OCI-LY1 (cell line): ENCODE data around the gene PGM2L1.
"Not testable (repeated sequence)": the region's sequence is repeated elsewhere in the genome, so short reads cannot be mapped to it uniquely, and the experiment has no call there.

Source experiments
- H2AFZ ChIP-seq: fragments of 200-600 bp; sonication (generic), shearing (Covaris generic); 2 replicates; pipeline ENCODE4 v1.6.0; 2014; ENCODE audit warnings: antibody characterized with exemption, mild to moderate bottlenecking, low read length
- H3F3A ChIP-seq: fragments of 200-600 bp; sonication (generic), shearing (Covaris generic); 2 replicates; pipeline ENCODE4 v1.6.0; 2014; ENCODE audit warnings: mild to moderate bottlenecking, antibody characterized with exemption, low read length, moderate library complexity; ENCODE audit not compliant: insufficient read depth
- H3K27ac ChIP-seq: fragments of 200-600 bp; sonication (generic); 2 replicates; pipeline ENCODE4 v1.5.1; 2014; ENCODE audit warnings: low read length, mixed run types, mild to moderate bottlenecking, low read depth; ENCODE audit not compliant: poor library complexity, severe bottlenecking
- H3K27me3 ChIP-seq: fragments of 200-600 bp; sonication (generic); 2 replicates; pipeline ENCODE4 v1.6.0; 2014; ENCODE audit warnings: antibody characterized with exemption, mild to moderate bottlenecking, low read length, moderate library complexity; ENCODE audit not compliant: insufficient read depth
- H3K36me3 ChIP-seq: fragments of 200-600 bp; sonication (generic); 2 replicates; pipeline ENCODE4 v1.6.1; 2014; ENCODE audit warnings: mild to moderate bottlenecking, antibody characterized with exemption, low read length, moderate library complexity, mixed read lengths; ENCODE audit not compliant: insufficient read depth
- H3K4me1 ChIP-seq: fragments of 200-600 bp; sonication (generic); 2 replicates; pipeline ENCODE4 v1.5.1; 2014; ENCODE audit warnings: mild to moderate bottlenecking, low read length, moderate library complexity; ENCODE audit not compliant: insufficient read depth, severe bottlenecking
- H3K4me2 ChIP-seq: fragments of 200-600 bp; sonication (generic), shearing (Covaris generic); 2 replicates; pipeline ENCODE4 v1.6.1; 2014; ENCODE audit warnings: low read length
- H3K4me3 ChIP-seq: fragments of 200-600 bp; sonication (generic); 2 replicates; pipeline ENCODE4 v1.5.1; 2014; ENCODE audit warnings: low read length, low read depth, mild to moderate bottlenecking, mixed read lengths; ENCODE audit not compliant: poor library complexity, severe bottlenecking
- H3K79me2 ChIP-seq: fragments of 200-600 bp; shearing (Covaris generic); 2 replicates; pipeline ENCODE4 v1.6.1; 2016; ENCODE audit warnings: mixed run types, low read length, mixed read lengths; ENCODE audit not compliant: insufficient read depth
- H3K9ac ChIP-seq: fragments of 200-600 bp; sonication (generic), shearing (Covaris generic); 2 replicates; pipeline ENCODE4 v1.6.1; 2014; ENCODE audit warnings: mild to moderate bottlenecking, low read length, mixed read lengths
- H3K9me2 ChIP-seq: fragments of 200-600 bp; sonication (generic), shearing (Covaris generic); 2 replicates; pipeline ENCODE4 v1.6.1; 2014; ENCODE audit warnings: low read depth, mild to moderate bottlenecking, low read length, mixed read lengths
- H3K9me3 ChIP-seq: fragments of 200-600 bp; shearing (Covaris generic); 2 replicates; pipeline ENCODE4 v1.6.1; 2014; ENCODE audit warnings: low read length, mixed read lengths
- H4K20me1 ChIP-seq: fragments of 200-600 bp; sonication (generic), shearing (Covaris generic); 2 replicates; pipeline ENCODE4 v1.6.0; 2016; ENCODE audit warnings: mild to moderate bottlenecking, low read length; ENCODE audit not compliant: insufficient read depth
- EZH2 ChIP-seq: fragments of 200-600 bp; sonication (generic), shearing (Covaris generic); IDR thresholded peaks from 2 replicates; pipeline ENCODE4 v1.8.0; 2017; ENCODE audit warnings: borderline replicate concordance, mixed run types, mild to moderate bottlenecking, antibody characterized with exemption, low read length, moderate library complexity, mixed read lengths
- TF ChIP-seq, protein P1 (sequence below): fragments of 200-600 bp; sonication (generic), shearing (Covaris generic); IDR thresholded peaks from 2 replicates; pipeline ENCODE4 v1.5.1; 2017; ENCODE audit warnings: mild to moderate bottlenecking, antibody characterized with exemption, low read length, moderate library complexity, mixed read lengths

PGM2L1 gene

GRCh38 chr11:74370123-74370522 is 28.1 kb downstream of the PGM2L1 start:
- Histone ChIP-seq H3K4me1 (no peaks in the 10 kb centered on the region), H3K27me3 (no peaks in the 10 kb centered on the region), H2AFZ (no peak overlapping the region), H4K20me1 (no peaks in the 10 kb centered on the region), H3K36me3 (no peaks in the 10 kb centered on the region), H3K9me3 (no peaks in the 10 kb centered on the region), H3K79me2 (no peaks in the 10 kb centered on the region), H3F3A (no peaks in the 10 kb centered on the region), H3K4me3 (no peak overlapping the region), H3K4me2 (no peak overlapping the region), H3K27ac (no peak overlapping the region), H3K9ac (no peak overlapping the region), H3K9me2 (no peaks in the 10 kb centered on the region)
- TF ChIP-seq, protein P1, sequence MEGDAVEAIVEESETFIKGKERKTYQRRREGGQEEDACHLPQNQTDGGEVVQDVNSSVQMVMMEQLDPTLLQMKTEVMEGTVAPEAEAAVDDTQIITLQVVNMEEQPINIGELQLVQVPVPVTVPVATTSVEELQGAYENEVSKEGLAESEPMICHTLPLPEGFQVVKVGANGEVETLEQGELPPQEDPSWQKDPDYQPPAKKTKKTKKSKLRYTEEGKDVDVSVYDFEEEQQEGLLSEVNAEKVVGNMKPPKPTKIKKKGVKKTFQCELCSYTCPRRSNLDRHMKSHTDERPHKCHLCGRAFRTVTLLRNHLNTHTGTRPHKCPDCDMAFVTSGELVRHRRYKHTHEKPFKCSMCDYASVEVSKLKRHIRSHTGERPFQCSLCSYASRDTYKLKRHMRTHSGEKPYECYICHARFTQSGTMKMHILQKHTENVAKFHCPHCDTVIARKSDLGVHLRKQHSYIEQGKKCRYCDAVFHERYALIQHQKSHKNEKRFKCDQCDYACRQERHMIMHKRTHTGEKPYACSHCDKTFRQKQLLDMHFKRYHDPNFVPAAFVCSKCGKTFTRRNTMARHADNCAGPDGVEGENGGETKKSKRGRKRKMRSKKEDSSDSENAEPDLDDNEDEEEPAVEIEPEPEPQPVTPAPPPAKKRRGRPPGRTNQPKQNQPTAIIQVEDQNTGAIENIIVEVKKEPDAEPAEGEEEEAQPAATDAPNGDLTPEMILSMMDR = no peak
- TF ChIP-seq EZH2 = no peak

DNA sequence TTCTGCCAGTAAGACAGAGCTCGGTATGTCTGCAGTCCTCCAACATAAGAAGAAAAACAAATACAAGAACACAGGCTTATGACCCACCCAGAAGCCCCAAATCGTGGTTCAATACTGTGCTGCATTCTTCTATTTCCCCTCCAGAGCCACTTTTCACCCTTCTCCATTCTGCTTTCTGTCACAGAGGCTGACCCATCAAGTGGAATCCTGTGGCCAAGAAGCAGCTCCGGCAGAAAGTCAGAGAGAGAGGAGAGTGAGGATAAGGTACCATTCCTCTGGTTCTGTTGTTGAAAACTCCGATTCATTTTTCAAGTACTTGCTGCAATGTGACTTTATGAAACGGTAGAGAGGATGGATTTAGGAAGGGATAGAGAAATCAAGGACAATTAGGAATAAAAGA is 30.4 kb downstream of the PGM2L1 start:
- H3K27me3 ChIP-seq = no peaks in the 10 kb centered on the region
- no peaks in the 10 kb centered on the region for H3K4me1 ChIP-seq
- H3K79me2 ChIP-seq = no peaks in the 10 kb centered on the region
- H3K27ac ChIP-seq = no peak overlapping the region
- H3K4me3 ChIP-seq = no peak overlapping the region
- no peaks in the 10 kb centered on the region for H4K20me1 ChIP-seq
- TF ChIP-seq, protein P1 = no peak
- no peak for TF ChIP-seq EZH2
- H3K9me2 ChIP-seq = no peaks in the 10 kb centered on the region
- no peaks in the 10 kb centered on the region for H3K36me3 ChIP-seq
- H3F3A ChIP-seq = no peaks in the 10 kb centered on the region
- H2AFZ ChIP-seq = no peak overlapping the region
- H3K9ac ChIP-seq = no peak overlapping the region
- no peak overlapping the region for H3K4me2 ChIP-seq
- H3K9me3 ChIP-seq = no peaks in the 10 kb centered on the region

- H3K79me2 ChIP-seq = no peaks in the 10 kb centered on the region
- no peak overlapping the region for H3K9ac ChIP-seq
- H3K27ac ChIP-seq = no peak overlapping the region
- no peaks in the 10 kb centered on the region for H3F3A ChIP-seq
- no peak overlapping the region for H2AFZ ChIP-seq
- H3K4me2 ChIP-seq = no peak overlapping the region
- TF ChIP-seq, protein P1 = no peak
- TF ChIP-seq EZH2 = no peak
- H3K4me1 ChIP-seq = no peaks in the 10 kb centered on the region
- H3K9me2 ChIP-seq = no peaks in the 10 kb centered on the region
- H3K27me3 ChIP-seq = no peaks in the 10 kb centered on the region
- no peaks in the 10 kb centered on the region for H4K20me1 ChIP-seq
- no peaks in the 10 kb centered on the region for H3K9me3 ChIP-seq
- no peaks in the 10 kb centered on the region for H3K36me3 ChIP-seq
- no peak overlapping the region for H3K4me3 ChIP-seq
Measured at GRCh38 chr11:74366576-74366975, 31.7 kb downstream of the PGM2L1 start.

DNA sequence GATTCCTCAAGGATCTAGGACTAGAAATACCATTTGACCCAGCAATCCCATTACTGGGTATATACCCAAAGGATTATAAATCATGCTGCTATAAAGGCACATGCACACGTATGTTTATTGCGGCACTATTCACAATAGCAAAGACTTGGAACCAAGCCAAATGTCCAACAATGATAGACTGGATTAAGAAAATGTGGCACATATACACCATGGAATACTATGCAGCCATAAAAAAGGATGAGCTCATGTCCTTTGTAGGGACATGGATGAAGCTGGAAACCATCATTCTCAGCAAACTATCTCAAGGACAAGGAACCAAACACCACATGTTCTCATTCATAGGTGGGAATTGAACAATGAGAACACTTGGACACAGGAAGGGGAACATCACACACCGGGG is 32.4 kb downstream of the PGM2L1 start:
- not testable (repeated sequence) for H3K4me2 ChIP-seq, H3K9me2 ChIP-seq, H3K9me3 ChIP-seq, H3K79me2 ChIP-seq, H4K20me1 ChIP-seq, H3K4me3 ChIP-seq, H2AFZ ChIP-seq, H3K4me1 ChIP-seq, H3F3A ChIP-seq, H3K27ac ChIP-seq, H3K9ac ChIP-seq, H3K27me3 ChIP-seq, H3K36me3 ChIP-seq
